Right ventricle myocardium inferior (tissue), 1 donor: ENCODE data around the gene KIAA0586. TPM values are rescaled to one million over a fixed set of nuclear protein-coding genes. Genes with fewer than 3 reads are reported as not detected.
"Not testable (repeated sequence)": the region's sequence is repeated elsewhere in the genome, so short reads cannot be mapped to it uniquely, and the experiment has no call there.

ENCODE experiments used
- ATAC-seq: fragments of 200-7000 bp; cut with Tn5 transposase; one replicate; pipeline ENCODE4 v1.9.1; 2020; ENCODE audit warnings: mild to moderate bottlenecking, moderate library complexity
- DNase-seq: peaks from one replicate; pipeline ENCODE4 v3.0.0; 2021; ENCODE audit errors: missing footprints
- intact Hi-C: fragments of 100-400 bp; cut with DNase I; formaldehyde crosslinking; loops from one replicate; pipeline ENCODE4 v1.11.0; 2022
- long read RNA-seq: library from polyadenylated mRNA; unstranded; transcript quantifications from one replicate; pipeline ENCODE4 v2.0.0, GENCODE V29; 2021
- total RNA-seq: library from RNA; stranded (reverse); fragmentation: NEBNext Ultra II Directional; extraction: Animal tissue kit (Norgen Biotek cat#: 25700); gene quantifications from one replicate; pipeline ENCODE4 v1.2.1, GENCODE V29; 2021
- donor health status: DM: no; HTN: yes; CAD: no; lungs with severe emphysema.

The KIAA0586 gene
- 11.3 TPM for total RNA-seq
- long read RNA-seq, partial matches to known transcripts, result 2 of 4 reads
- long read RNA-seq, other reads (novel, unspliced or antisense), result 2 of 4 reads

DNA sequence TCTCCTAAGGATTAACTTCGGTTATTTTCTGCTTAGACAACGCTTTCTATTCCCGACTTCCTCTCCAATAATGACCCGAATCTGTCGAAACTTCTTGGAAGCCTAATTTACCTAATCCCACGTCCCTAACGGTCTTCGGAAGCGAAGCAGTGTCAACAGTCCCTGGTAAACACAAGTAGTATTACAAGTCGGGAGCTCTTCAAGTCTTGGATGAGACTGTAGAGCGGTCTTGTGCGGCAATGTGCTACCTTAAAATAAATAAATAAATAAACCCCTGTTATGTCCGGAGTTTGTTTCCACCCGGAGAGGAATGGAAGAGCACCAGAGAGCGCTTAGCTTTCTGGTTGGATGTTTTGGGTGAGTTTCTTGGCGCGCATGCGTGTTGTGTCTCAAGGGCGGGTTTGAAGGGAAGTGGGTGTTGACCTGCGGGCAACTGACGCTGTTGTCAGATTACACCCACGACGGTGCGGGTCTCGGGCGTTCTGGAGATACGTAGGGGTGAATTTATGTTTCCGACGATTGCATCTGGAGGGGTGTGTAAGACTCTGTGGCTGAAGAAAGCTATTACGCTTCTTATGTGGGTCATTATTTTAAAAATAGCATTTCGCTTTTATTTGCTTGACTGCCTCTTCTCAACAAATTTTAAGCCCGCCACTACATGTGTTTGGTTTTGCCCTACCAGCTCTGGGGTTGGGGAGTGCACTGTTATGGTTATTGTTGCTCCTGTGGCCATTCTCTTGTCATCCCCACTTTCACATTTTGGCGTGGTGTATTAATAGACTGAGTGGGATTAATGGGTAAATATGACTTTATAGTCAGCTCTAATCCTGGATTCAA lies at the start of gene KIAA0586, which contains the start of gene TIMM9:
TSS of gene KIAA0586 (plus strand) at position 439 of the 837 bp plus-strand sequence. CDS start 546 bp downstream, outside the sequence.
TSS of gene TIMM9 (minus strand) at position 251 of the 837 bp plus-strand sequence. CDS start 15,586 bp downstream, outside the sequence.
- intact Hi-C loops, result loop anchor here (5.0 kb wide), 2 partner anchors 125 to 185 kb away; partner anchors contain the start of gene PSMA3
- DNase-seq (peak; percentile 97), ATAC-seq (peak; percentile 98)

DNA sequence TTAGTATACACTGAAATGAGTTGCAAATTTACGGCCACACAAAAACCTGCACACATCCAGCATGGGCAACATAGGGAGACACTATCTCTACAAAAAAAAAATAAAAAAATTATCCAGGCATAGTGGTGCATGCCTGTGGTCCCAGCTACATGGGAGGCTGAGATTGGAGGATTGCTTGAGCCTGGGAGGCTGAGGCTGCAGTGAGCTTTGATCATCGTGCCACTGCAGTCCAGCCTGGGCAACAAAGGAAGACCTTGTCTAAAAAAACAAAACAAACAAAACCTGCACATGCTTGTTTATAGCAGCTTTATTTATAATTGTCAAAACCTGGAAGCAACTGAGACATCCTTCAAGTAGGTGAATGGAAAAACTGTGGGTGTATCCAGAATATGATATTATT lies 36.7 kb upstream of the KIAA0586 start:
- no peak for DNase-seq
- no peak for ATAC-seq
- intact Hi-C loops, result no loop called here

DNA sequence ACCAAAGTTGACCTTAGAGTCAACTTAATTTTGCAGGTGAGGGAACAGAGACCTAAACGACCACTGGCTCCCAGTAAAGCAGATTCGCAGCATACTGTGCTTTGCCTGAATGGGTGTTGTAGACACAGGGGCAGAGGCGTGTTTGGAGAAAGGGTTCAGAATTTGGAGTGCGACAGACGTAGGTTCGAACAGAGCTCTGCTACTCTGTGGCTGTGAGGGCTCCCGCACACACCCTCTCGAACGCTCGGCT lies 32.0 kb upstream of the KIAA0586 start:
- DNase-seq (no peak), ATAC-seq (no peak)
- intact Hi-C loops, result no loop called here

DNA sequence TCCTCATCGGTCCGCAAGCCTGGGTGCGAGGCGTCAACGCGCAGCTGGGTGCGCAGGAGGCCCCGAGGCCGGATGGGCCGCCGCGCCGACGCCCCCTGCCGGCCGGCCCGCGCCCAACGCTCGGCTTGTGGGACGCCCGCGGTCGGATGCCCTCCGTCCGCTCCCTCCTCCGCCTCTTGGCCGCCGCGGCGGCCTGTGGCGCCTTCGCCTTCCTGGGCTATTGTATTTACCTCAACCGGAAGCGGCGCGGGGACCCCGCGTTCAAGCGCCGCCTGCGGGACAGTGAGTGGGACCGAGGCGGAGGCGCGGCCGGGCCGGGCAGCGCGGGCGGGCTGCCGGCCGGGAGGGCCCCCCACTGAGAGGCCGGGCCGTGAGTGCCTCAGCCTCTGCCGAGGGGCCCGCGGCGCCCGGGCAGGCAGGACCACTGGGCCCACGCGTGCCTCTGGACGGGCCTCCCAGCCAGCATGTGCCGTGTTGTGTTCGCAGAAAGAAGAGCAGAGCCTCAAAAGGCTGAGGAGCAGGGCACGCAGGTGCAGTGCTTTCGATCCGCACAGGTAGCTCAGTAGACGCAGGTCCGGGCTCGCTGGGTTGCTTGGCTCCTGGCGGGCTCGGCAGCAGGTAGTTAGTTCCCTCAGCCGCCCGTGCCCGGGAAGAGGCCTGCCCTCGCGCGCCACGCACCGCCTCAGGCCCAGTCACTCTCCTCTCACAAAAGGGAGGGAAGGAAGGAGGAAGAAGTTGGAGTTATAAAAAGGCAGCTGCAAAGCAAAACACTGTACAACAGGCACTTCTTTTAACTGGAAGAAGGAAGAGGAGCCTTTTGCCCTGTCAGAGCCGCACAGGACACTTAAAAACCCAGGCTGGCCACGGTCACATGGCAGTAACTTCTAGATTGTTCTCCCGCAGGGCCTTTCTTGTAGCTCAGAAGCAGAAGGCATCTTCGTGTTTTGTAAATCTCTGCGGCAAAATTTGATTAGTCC lies 31.4 kb upstream of the KIAA0586 start, which contains the start of gene TOMM20L:
TSS of gene TOMM20L (plus strand) at position 119 of the 977 bp plus-strand sequence. CDS start at position 147, 28 bp downstream.
- ATAC-seq (peak; percentile 95), DNase-seq (peak; percentile 90)
- intact Hi-C loops, result no loop called here

GRCh38 chr14:58397156-58397555 lies 30.4 kb upstream of the KIAA0586 start:
- intact Hi-C loops, result no loop called here
- ATAC-seq (no peak), DNase-seq (no peak)

- DNase-seq (no peak), ATAC-seq (no peak)
- intact Hi-C loops, result no loop called here
Observed at GRCh38 chr14:58398495-58398894, 29.0 kb upstream of the KIAA0586 start.

- intact Hi-C loops, result no loop called here
- DNase-seq (no peak), ATAC-seq (no peak)
Observed at GRCh38 chr14:58398895-58399294, 28.6 kb upstream of the KIAA0586 start.

DNA sequence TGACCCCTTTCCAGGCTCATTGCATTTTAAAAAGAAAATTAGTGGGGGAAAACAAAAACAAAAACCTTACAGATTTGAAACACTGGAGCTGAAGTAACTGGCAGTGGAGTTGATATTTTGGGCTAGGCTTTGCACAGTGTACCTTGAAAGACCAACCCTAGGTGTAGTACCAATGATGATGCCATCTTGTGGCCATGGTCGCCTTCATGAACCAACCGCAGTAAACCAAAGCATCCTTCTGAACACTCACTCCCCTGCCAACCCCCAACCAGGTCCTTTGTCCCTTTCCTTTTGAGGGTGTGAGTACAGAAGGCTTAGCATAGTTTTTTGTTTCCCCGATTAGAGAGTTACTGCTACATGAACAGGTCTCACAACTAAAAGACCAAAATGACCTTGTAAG lies 25.9 kb upstream of the KIAA0586 start:
- intact Hi-C loops, result no loop called here
- DNase-seq (no peak), ATAC-seq (no peak)

- no peak for ATAC-seq
- intact Hi-C loops, result no loop called here
- no peak for DNase-seq
Observed at GRCh38 chr14:58408681-58409215, 18.8 kb upstream of the KIAA0586 start.

- DNase-seq (no peak), ATAC-seq (peak; percentile 54)
- intact Hi-C loops, result no loop called here
Observed at GRCh38 chr14:58414845-58415244, 12.7 kb upstream of the KIAA0586 start.

DNA sequence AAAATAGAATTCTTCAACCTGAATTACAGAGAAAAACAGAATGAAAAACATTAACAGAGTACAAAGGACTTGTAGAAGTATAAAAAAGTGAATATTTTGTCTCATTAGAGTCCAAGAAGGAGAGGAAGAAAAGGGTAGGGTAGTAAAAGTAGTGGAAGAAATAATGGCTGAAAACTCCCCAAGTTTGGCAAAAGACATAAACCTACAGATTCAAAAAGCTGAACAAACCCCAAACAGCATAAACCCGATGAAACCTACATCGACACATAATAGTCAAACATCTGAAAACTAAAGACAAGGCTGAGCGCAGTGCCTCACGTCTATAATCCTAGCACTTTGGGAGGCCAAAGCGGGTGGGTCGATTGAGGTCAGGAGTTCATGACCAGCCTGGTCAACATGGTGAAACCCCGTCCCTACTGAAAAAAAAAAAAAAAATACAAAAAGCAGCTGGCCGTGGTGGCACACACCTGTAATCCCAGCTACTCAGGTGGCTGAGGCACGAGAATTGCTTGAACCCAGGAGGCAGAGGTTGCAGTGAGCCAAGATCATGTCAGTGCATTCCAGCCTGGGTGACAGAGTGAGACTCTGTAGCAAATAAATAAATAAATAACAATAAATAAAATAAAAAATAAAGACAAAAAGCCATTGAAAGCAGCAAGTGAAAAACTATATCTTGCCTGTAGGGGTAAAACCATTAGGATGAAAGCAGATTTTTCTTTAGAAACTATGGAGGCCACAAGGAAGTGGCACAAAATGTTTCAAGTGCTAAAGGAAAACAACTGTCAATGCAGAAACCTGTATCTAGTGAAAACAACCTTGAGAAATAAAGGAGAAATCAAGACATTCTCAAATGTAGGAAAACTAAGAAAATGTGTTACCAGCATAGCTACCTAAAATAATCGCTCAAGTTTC lies 11.6 kb upstream of the KIAA0586 start:
- ATAC-seq (no peak), DNase-seq (no peak)
- intact Hi-C loops, result no loop called here

GRCh38 chr14:58416934-58417333 lies 10.6 kb upstream of the KIAA0586 start:
- intact Hi-C loops, ATAC-seq, DNase-seq: not testable (repeated sequence)

DNA sequence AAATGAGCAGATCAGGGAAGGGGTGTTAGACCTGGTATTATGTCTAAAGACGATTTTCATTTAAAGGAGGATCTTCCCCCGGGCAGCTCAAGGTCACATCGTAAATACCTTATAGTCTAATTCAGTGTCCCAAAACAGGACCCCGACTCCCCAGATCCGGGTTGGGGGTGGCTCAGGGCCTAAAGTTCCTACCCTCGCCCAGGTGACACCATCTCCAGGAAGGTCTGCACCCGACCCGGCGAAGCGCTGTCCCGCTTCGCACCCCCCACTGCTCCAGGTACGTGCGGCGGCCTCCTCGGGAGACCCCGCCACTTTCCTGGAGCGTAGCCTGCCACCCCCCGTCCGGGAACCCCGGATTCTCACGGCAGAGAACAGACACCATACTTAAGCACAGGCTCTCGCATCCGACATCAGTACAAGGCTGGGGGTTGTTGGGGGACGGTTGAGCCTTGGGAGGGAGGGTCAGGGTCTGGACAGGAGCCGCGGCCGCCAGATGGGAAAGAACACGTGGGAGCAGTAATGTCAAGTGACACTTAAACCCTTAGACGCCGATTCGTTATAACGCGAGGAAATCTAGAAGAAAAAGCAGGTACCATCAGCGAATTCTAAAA lies 744 bp upstream of the KIAA0586 start:
- peak; percentile 84 for ATAC-seq
- DNase-seq, result peak; percentile 72
- intact Hi-C loops, result loop anchor here (5.0 kb wide), 2 partner anchors 124 to 184 kb away; partner anchors contain the start of gene PSMA3

DNA sequence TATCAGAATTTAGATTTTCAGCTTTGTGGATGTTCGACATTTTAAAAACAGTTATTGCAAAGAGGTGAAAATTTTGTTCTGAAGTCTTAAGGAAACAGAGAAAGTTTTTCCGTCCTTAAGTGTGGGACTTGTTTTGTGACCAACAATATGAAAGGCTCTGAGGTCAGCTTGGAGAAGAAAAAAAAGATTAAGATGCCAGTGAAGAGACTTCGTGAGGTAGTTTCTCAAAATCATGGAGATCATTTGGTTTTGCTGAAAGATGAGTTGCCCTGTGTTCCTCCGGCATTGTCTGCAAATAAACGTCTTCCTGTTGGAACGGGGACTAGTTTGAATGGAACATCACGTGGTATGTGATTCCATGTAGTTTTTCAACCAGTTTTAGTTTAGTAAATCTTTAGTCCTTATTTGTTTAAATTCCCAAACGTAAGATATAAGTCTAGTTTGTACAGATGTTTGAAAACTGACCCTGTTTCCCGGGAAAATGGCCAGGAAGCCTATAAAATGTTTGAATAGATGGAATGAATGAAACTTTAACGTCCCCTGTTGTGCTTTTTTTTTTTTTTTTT lies 682 bp downstream of the KIAA0586 start:
- intact Hi-C loops, result loop anchor here (5.0 kb wide), 2 partner anchors 126 to 186 kb away; partner anchors contain the start of gene PSMA3

GRCh38 chr14:58430156-58430555 lies 2.6 kb downstream of the KIAA0586 start:
- intact Hi-C loops, result no loop called here
- no peak for ATAC-seq
- DNase-seq, result no peak

More for the DNA sequence above, 682 bp downstream of the KIAA0586 start:
- no peak for DNase-seq
- no peak for ATAC-seq

GRCh38 chr14:58439476-58439875 lies 12.0 kb downstream of the KIAA0586 start:
- DNase-seq (no peak), ATAC-seq (no peak)
- intact Hi-C loops, result no loop called here

- DNase-seq (no peak), ATAC-seq (no peak)
- intact Hi-C loops, result no loop called here
Observed at GRCh38 chr14:58444627-58445026, 17.1 kb downstream of the KIAA0586 start.
